H9 (cell line): Measurements from ENCODE around the gene FEN1. TPM values are rescaled to one million over a fixed set of nuclear protein-coding genes. Genes with fewer than 3 reads are reported as not detected.

Experiments used
- DNase-seq: peaks from one replicate; pipeline ENCODE4 v3.0.0-alpha.2; 2017
- H2AFZ ChIP-seq: one replicate; pipeline ENCODE4 v1.6.1; 2013; ENCODE audit warnings: mild to moderate bottlenecking, low read length, control low read depth, moderate library complexity
- H2AK5ac ChIP-seq: 2 replicates; pipeline ENCODE4 v1.6.1; 2013; ENCODE audit warnings: low read length, control low read depth, mixed read lengths; ENCODE audit not compliant: insufficient read length
- H2BK120ac ChIP-seq: one replicate; pipeline ENCODE4 v1.6.1; 2013; ENCODE audit warnings: low read depth, mild to moderate bottlenecking, low read length, control low read depth, inconsistent platforms; ENCODE audit not compliant: poor library complexity, severe bottlenecking
- H2BK12ac ChIP-seq: 2 replicates; pipeline ENCODE4 v1.6.1; 2013; ENCODE audit warnings: low read length, control low read depth, mixed read lengths, low read depth; ENCODE audit not compliant: insufficient read length
- H2BK15ac ChIP-seq: 2 replicates; pipeline ENCODE4 v1.6.1; 2013; ENCODE audit warnings: low read depth, low read length, control low read depth
- H2BK20ac ChIP-seq: one replicate; pipeline ENCODE4 v1.6.1; 2013; ENCODE audit warnings: low read depth, mild to moderate bottlenecking, low read length, control low read depth, inconsistent platforms; ENCODE audit not compliant: poor library complexity, severe bottlenecking
- H2BK5ac ChIP-seq: 2 replicates; pipeline ENCODE4 v1.6.1; 2013; ENCODE audit warnings: low read length, control low read depth, mixed read lengths; ENCODE audit not compliant: insufficient read length
- H3K14ac ChIP-seq: 2 replicates; pipeline ENCODE4 v1.6.1; 2013; ENCODE audit warnings: low read length, control low read depth; ENCODE audit not compliant: insufficient read depth
- H3K18ac ChIP-seq: 2 replicates; pipeline ENCODE4 v1.6.1; 2013; ENCODE audit warnings: low read depth, mild to moderate bottlenecking, mixed read lengths, low read length, control low read depth; ENCODE audit not compliant: insufficient read length
- H3K23ac ChIP-seq: 2 replicates; pipeline ENCODE4 v1.6.1; 2013; ENCODE audit warnings: low read length, control low read depth, mixed read lengths, low read depth; ENCODE audit not compliant: insufficient read length
- H3K23me2 ChIP-seq: 2 replicates; pipeline ENCODE4 v1.6.1; 2013; ENCODE audit warnings: low read depth, mild to moderate bottlenecking, mixed read lengths, low read length, control low read depth; ENCODE audit not compliant: insufficient read length, poor library complexity, severe bottlenecking
- H3K27ac ChIP-seq: 2 replicates; pipeline ENCODE4 v1.5.1; 2013; ENCODE audit warnings: low read length, control low read depth, mixed read lengths, low read depth; ENCODE audit not compliant: insufficient read length
- H3K27me3 ChIP-seq: 2 replicates; pipeline ENCODE4 v1.6.1; 2013; ENCODE audit warnings: low read length, control low read depth, inconsistent platforms; ENCODE audit not compliant: insufficient read depth
- H3K4ac ChIP-seq: 2 replicates; pipeline ENCODE4 v1.6.1; 2013; ENCODE audit warnings: low read depth, mild to moderate bottlenecking, control low read depth, inconsistent platforms, low read length, moderate library complexity
- H3K4me1 ChIP-seq: 2 replicates; pipeline ENCODE4 v1.6.1; 2013; ENCODE audit warnings: low read length, control low read depth, inconsistent platforms; ENCODE audit not compliant: insufficient read depth
- H3K4me2 ChIP-seq: 2 replicates; pipeline ENCODE4 v1.6.1; 2013; ENCODE audit warnings: low read length, control low read depth, mixed read lengths; ENCODE audit not compliant: insufficient read length, insufficient read depth
- H3K56ac ChIP-seq: 2 replicates; pipeline ENCODE4 v1.6.1; 2013; ENCODE audit warnings: low read depth, mild to moderate bottlenecking, mixed read lengths, low read length, control low read depth; ENCODE audit not compliant: insufficient read length
- H3K79me1 ChIP-seq: 2 replicates; pipeline ENCODE4 v1.6.1; 2013; ENCODE audit warnings: low read depth, mild to moderate bottlenecking, moderate library complexity, low read length, control low read depth, inconsistent platforms; ENCODE audit not compliant: insufficient read depth, poor library complexity, severe bottlenecking
- H3K79me2 ChIP-seq: 2 replicates; pipeline ENCODE4 v1.6.1; 2013; ENCODE audit warnings: low read length, control low read depth, inconsistent platforms; ENCODE audit not compliant: insufficient read depth
- H3K9ac ChIP-seq: 2 replicates; pipeline ENCODE4 v1.6.1; 2013; ENCODE audit warnings: low read length, control low read depth, mixed read lengths; ENCODE audit not compliant: insufficient read length; ENCODE audit errors: extremely low read depth
- H3K9me3 ChIP-seq: one replicate; pipeline ENCODE4 v1.6.1; 2013; ENCODE audit warnings: low read depth, low read length, inconsistent platforms; ENCODE audit not compliant: control insufficient read depth
- H3T11ph ChIP-seq: one replicate; pipeline ENCODE4 v1.6.1; 2013; ENCODE audit warnings: mild to moderate bottlenecking, low read length, control low read depth, inconsistent platforms
- H4K20me1 ChIP-seq: one replicate; pipeline ENCODE4 v1.6.1; 2013; ENCODE audit not compliant: control insufficient read depth, insufficient read length, insufficient read depth
- H4K5ac ChIP-seq: 2 replicates; pipeline ENCODE4 v1.6.1; 2013; ENCODE audit warnings: low read depth, mild to moderate bottlenecking, mixed read lengths, low read length, control low read depth; ENCODE audit not compliant: insufficient read length
- H4K8ac ChIP-seq: replicated peaks from 2 replicates; pipeline ENCODE4 v1.6.1; 2013; ENCODE audit warnings: low read length, control low read depth, mixed read lengths, low read depth; ENCODE audit not compliant: insufficient read length
- H4K91ac ChIP-seq: 2 replicates; pipeline ENCODE4 v1.6.1; 2013; ENCODE audit warnings: low read depth, mild to moderate bottlenecking, moderate library complexity, mixed read lengths, low read length, control low read depth; ENCODE audit not compliant: insufficient read length
- H3K27ac Mint-ChIP-seq, 3 experiments: 2 replicates in 2 of 3; 3 replicates in 1 of 3; pipeline ENCODE4 v1.8.0; 2020 to 2021; ENCODE audit warnings: mixed read lengths in 3 of 3, mild to moderate bottlenecking in 1 of 3, moderate library complexity in 1 of 3
- H3K27me3 Mint-ChIP-seq: 2 replicates; pipeline ENCODE4 v1.8.0; 2021; ENCODE audit warnings: low read depth, mild to moderate bottlenecking, moderate library complexity, mixed read lengths
- H3K36me3 Mint-ChIP-seq, 3 experiments: 2 replicates in 2 of 3; 3 replicates in 1 of 3; pipeline ENCODE4 v1.8.0; 2020 to 2021; ENCODE audit warnings: low read depth in 3 of 3, mixed read lengths in 3 of 3; ENCODE audit not compliant: insufficient read depth in 1 of 3
- H3K4me1 Mint-ChIP-seq, 2 experiments: 2 replicates each; pipeline ENCODE4 v1.8.0; 2020; ENCODE audit warnings: mixed read lengths in 2 of 2
- H3K4me3 Mint-ChIP-seq, 2 experiments: 2 replicates in 1 of 2; 3 replicates in 1 of 2; pipeline ENCODE4 v1.8.0; 2020 to 2021; ENCODE audit warnings: mild to moderate bottlenecking in 2 of 2, mixed read lengths in 2 of 2, moderate library complexity in 1 of 2
- H3K9me3 Mint-ChIP-seq, 2 experiments: 2 replicates in 1 of 2; 3 replicates in 1 of 2; pipeline ENCODE4 v1.8.0; 2020; ENCODE audit warnings: mild to moderate bottlenecking in 2 of 2, mixed read lengths in 2 of 2, moderate library complexity in 1 of 2
- CTCF ChIP-seq: fragments of 200-600 bp; sonication (generic); conservative IDR thresholded peaks from 3 replicates; pipeline ENCODE4 v1.8.0; 2021; ENCODE audit warnings: antibody characterized with exemption, mild to moderate bottlenecking
- WGBS: extraction: QIAGEN DNeasy Blood & Tissue Kit; methylation state at CpG from one replicate; pipeline ENCODE4 v1.1.7; 2013; ENCODE audit warnings: missing lambda C conversion rate, low lambda C conversion rate, mixed read lengths; ENCODE audit not compliant: insufficient read length; ENCODE audit errors: extremely low coverage; 5-methylcytosine and 5-hydroxymethylcytosine counted together
- total RNA-seq: library from RNA; stranded (reverse); gene quantifications from 2 replicates; pipeline ENCODE4 v1.2.1, GENCODE V29; 2021

Gene FEN1
- total RNA-seq, 1 experiment from 2014 or later: 114 TPM

DNA sequence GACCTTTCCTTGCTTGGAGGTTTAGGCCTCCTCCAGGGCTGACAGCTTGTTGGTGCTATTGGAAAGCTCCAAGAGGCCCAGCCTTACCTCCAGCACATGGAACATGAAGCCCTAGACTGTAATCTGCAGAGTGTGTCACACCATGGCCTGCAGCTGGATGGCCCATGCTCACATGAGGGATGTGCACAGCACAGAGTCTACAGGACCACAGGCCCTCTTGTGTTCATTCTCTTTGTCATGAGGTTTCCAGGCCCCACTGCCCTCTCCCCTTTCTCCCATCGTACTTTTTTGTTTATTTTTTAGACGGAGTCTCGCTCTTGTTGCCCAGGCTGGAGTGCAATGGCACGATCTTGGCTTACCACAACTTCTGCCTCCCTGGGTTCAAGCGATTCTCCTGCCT lies 14.1 kb downstream of the FEN1 start:
- no peak overlapping the region for H4K91ac ChIP-seq
- no peak overlapping the region for H3K56ac ChIP-seq
- no peaks in the 10 kb centered on the region for H3K27me3 ChIP-seq
- no peak for TF ChIP-seq CTCF
- H2BK5ac ChIP-seq: no peak overlapping the region
- H2BK15ac ChIP-seq: no peak overlapping the region
- no peak overlapping the region for H3K27ac ChIP-seq
- DNase-seq: no peak
- H3K23ac ChIP-seq: no peak overlapping the region
- Mint-ChIP-seq H3K36me3 (peaks cover 62 to 95% (median 93%) of the 10 kb centered on the region in 3 experiments), H3K4me3 (no peak overlapping the region), H3K27ac (no peak overlapping the region; a peak in 1 of 7 replicates), H3K9me3 (no peaks in the 10 kb centered on the region; a peak in 1 of 5 replicates), H3K27me3 (no peaks in the 10 kb centered on the region), H3K4me1 (no peaks in the 10 kb centered on the region)
- H4K5ac ChIP-seq: no peak overlapping the region
- no peak overlapping the region for H2BK120ac ChIP-seq
- no peak overlapping the region for H3K14ac ChIP-seq
- H4K8ac ChIP-seq: no peak overlapping the region
- no peaks in the 10 kb centered on the region for H3K79me2 ChIP-seq
- H3K79me1 ChIP-seq: no peaks in the 10 kb centered on the region
- no peaks in the 10 kb centered on the region for H3K23me2 ChIP-seq
- no peaks in the 10 kb centered on the region for H3K4me1 ChIP-seq
- no peak overlapping the region for H2BK12ac ChIP-seq
- H3K9ac ChIP-seq: no peak overlapping the region
- no peak overlapping the region for H2BK20ac ChIP-seq
- H3K18ac ChIP-seq: no peak overlapping the region
- no peak overlapping the region for H3K4ac ChIP-seq
- no peak overlapping the region for H2AFZ ChIP-seq
- no peak overlapping the region for H3K4me2 ChIP-seq
- H2AK5ac ChIP-seq: no peak overlapping the region
- no CpG with 5 or more reads among the region's 5 CpGs for WGBS
- H4K20me1 ChIP-seq: no peaks in the 10 kb centered on the region
- H3K9me3 ChIP-seq: no peaks in the 10 kb centered on the region
- H3T11ph ChIP-seq: no peak overlapping the region
